T-helper 17 cell (primary cell): ENCODE results near the gene MED9. TPM values are rescaled to one million over a fixed set of nuclear protein-coding genes. Genes with fewer than 3 reads are reported as not detected.
"Not testable (repeated sequence)": the region's sequence is repeated elsewhere in the genome, so short reads cannot be mapped to it uniquely, and the experiment has no call there.

Experiments used
- ATAC-seq: fragments of 150-1000 bp; cut with Tn5 transposase; 2 replicates; pipeline ENCODE4 v1.10.0; 2021; ENCODE audit warnings: mild to moderate bottlenecking, moderate library complexity
- DNase-seq, 3 donors: peaks; one replicate each; pipeline versions ENCODE4 v3.0.0 to v3.0.0-alpha.2; 2020 to 2021
- H3K9me3 ChIP-seq: one replicate; pipeline ENCODE4 v1.7.0; 2013; ENCODE audit warnings: low read length, mild to moderate bottlenecking; ENCODE audit not compliant: control insufficient read depth, poor library complexity, severe bottlenecking
- H3K27ac Mint-ChIP-seq: one replicate; pipeline ENCODE4 v1.8.0; 2022; ENCODE audit warnings: mild to moderate bottlenecking, moderate library complexity, mixed read lengths
- H3K27me3 Mint-ChIP-seq: one replicate; pipeline ENCODE4 v1.8.0; 2022; ENCODE audit warnings: mixed read lengths
- H3K36me3 Mint-ChIP-seq: one replicate; pipeline ENCODE4 v1.8.0; 2022; ENCODE audit warnings: low read depth, mixed read lengths
- H3K4me1 Mint-ChIP-seq: one replicate; pipeline ENCODE4 v1.8.0; 2022; ENCODE audit warnings: mild to moderate bottlenecking, mixed read lengths
- H3K4me3 Mint-ChIP-seq: one replicate; pipeline ENCODE4 v1.8.0; 2022; ENCODE audit warnings: mild to moderate bottlenecking, moderate library complexity, mixed read lengths
- total RNA-seq, 4 donors: library from RNA in 2 of 4; stranded (reverse) in 2 of 4; gene quantifications; one replicate each; pipeline ENCODE4 v1.2.3 and lab custom pipeline; 2022 to 2026

MED9 gene
- total RNA-seq, 2 donors from 2014 or later: 16.5 to 24.7 TPM

GRCh38 chr17:17445296-17445924 lies 31.4 kb upstream of the MED9 start:
- Mint-ChIP-seq H3K4me3 (no peak overlapping the region), H3K27ac (no peak overlapping the region)

GRCh38 chr17:17445925-17446665 lies 30.7 kb upstream of the MED9 start:
- H3K36me3 Mint-ChIP-seq: peaks cover 2% of the 10 kb centered on the region
- ATAC-seq (no peak), DNase-seq (no peak)
- no peaks in the 10 kb centered on the region for H3K4me1 Mint-ChIP-seq
- H3K4me3 Mint-ChIP-seq: no peak overlapping the region
- H3K9me3 ChIP-seq: no peaks in the 10 kb centered on the region
- H3K27me3 Mint-ChIP-seq: peaks cover 13% of the 10 kb centered on the region
- no peak overlapping the region for H3K27ac Mint-ChIP-seq

More at GRCh38 chr17:17445296-17445924, 31.4 kb upstream of the MED9 start:
- ATAC-seq (no peak), DNase-seq (no peak)
- peaks cover 2% of the 10 kb centered on the region for H3K36me3 Mint-ChIP-seq
- H3K27me3 Mint-ChIP-seq: peaks cover 13% of the 10 kb centered on the region
- no peaks in the 10 kb centered on the region for H3K9me3 ChIP-seq
- H3K4me1 Mint-ChIP-seq: no peaks in the 10 kb centered on the region

- no peak overlapping the region for H3K27ac Mint-ChIP-seq
- H3K36me3 Mint-ChIP-seq: peaks cover 2% of the 10 kb centered on the region
- H3K4me1 Mint-ChIP-seq: no peaks in the 10 kb centered on the region
- H3K4me3 Mint-ChIP-seq: no peak overlapping the region
- ATAC-seq (no peak), DNase-seq (no peak)
- H3K27me3 Mint-ChIP-seq: peaks cover 13% of the 10 kb centered on the region
- H3K9me3 ChIP-seq: no peaks in the 10 kb centered on the region
Observed at GRCh38 chr17:17446666-17447155, 30.1 kb upstream of the MED9 start.

- H3K27me3 Mint-ChIP-seq: peaks cover 13% of the 10 kb centered on the region
- ATAC-seq: no peak
- H3K4me1 Mint-ChIP-seq: no peaks in the 10 kb centered on the region
- H3K36me3 Mint-ChIP-seq: peaks cover 2% of the 10 kb centered on the region
- DNase-seq: no peak
- no peak overlapping the region for H3K27ac Mint-ChIP-seq
- no peak overlapping the region for H3K4me3 Mint-ChIP-seq
- H3K9me3 ChIP-seq: no peaks in the 10 kb centered on the region
Observed at GRCh38 chr17:17447264-17447663, 29.5 kb upstream of the MED9 start.

- H3K27ac Mint-ChIP-seq: no peak overlapping the region
- peaks cover 13% of the 10 kb centered on the region for H3K27me3 Mint-ChIP-seq
- H3K4me3 Mint-ChIP-seq: no peak overlapping the region
- H3K4me1 Mint-ChIP-seq: no peaks in the 10 kb centered on the region
- no peaks in the 10 kb centered on the region for H3K9me3 ChIP-seq
- H3K36me3 Mint-ChIP-seq: peaks cover 2% of the 10 kb centered on the region
- DNase-seq (no peak), ATAC-seq (no peak)
Observed at GRCh38 chr17:17448076-17448475, 28.7 kb upstream of the MED9 start.

GRCh38 chr17:17448723-17449122 lies 28.1 kb upstream of the MED9 start:
- no peak for ATAC-seq
- H3K9me3 ChIP-seq: no peaks in the 10 kb centered on the region
- H3K27ac Mint-ChIP-seq: no peak overlapping the region
- peaks cover 13% of the 10 kb centered on the region for H3K27me3 Mint-ChIP-seq
- peaks cover 2% of the 10 kb centered on the region for H3K36me3 Mint-ChIP-seq
- H3K4me3 Mint-ChIP-seq: no peak overlapping the region
- no peaks in the 10 kb centered on the region for H3K4me1 Mint-ChIP-seq
- DNase-seq: no peak

- H3K36me3 Mint-ChIP-seq: no peaks in the 10 kb centered on the region
Observed at GRCh38 chr17:17453088-17453487, 23.7 kb upstream of the MED9 start.

GRCh38 chr17:17454276-17454675 lies 22.5 kb upstream of the MED9 start:
- Mint-ChIP-seq H3K4me3 (no peak overlapping the region), H3K4me1 (no peaks in the 10 kb centered on the region), H3K27ac (no peak overlapping the region), H3K36me3 (no peaks in the 10 kb centered on the region), H3K27me3 (no peaks in the 10 kb centered on the region)
- DNase-seq (no peak), ATAC-seq (no peak)
- H3K9me3 ChIP-seq: no peaks in the 10 kb centered on the region

More at GRCh38 chr17:17453088-17453487, 23.7 kb upstream of the MED9 start:
- H3K4me1 Mint-ChIP-seq: no peaks in the 10 kb centered on the region
- DNase-seq (no peak), ATAC-seq (no peak)
- H3K4me3 Mint-ChIP-seq: no peak overlapping the region
- H3K27me3 Mint-ChIP-seq: no peaks in the 10 kb centered on the region
- H3K27ac Mint-ChIP-seq: no peak overlapping the region
- no peaks in the 10 kb centered on the region for H3K9me3 ChIP-seq

- ATAC-seq, H3K27me3 Mint-ChIP-seq, H3K36me3 Mint-ChIP-seq, H3K4me3 Mint-ChIP-seq, H3K4me1 Mint-ChIP-seq, H3K27ac Mint-ChIP-seq, H3K9me3 ChIP-seq, DNase-seq: not testable (repeated sequence)
Observed at GRCh38 chr17:17454700-17455099, 22.1 kb upstream of the MED9 start.

GRCh38 chr17:17455173-17455572 lies 21.6 kb upstream of the MED9 start:
- H3K36me3 Mint-ChIP-seq: no peaks in the 10 kb centered on the region
- H3K4me3 Mint-ChIP-seq: no peak overlapping the region
- no peak overlapping the region for H3K27ac Mint-ChIP-seq
- no peaks in the 10 kb centered on the region for H3K9me3 ChIP-seq
- no peaks in the 10 kb centered on the region for H3K27me3 Mint-ChIP-seq
- DNase-seq: no peak
- ATAC-seq: no peak
- no peaks in the 10 kb centered on the region for H3K4me1 Mint-ChIP-seq

- Mint-ChIP-seq H3K27ac (no peak overlapping the region), H3K4me3 (no peak overlapping the region)
Observed at GRCh38 chr17:17456251-17456650, 20.5 kb upstream of the MED9 start.

GRCh38 chr17:17457680-17458079 lies 19.1 kb upstream of the MED9 start:
- H3K9me3 ChIP-seq: no peaks in the 10 kb centered on the region
- DNase-seq: no peak

More at GRCh38 chr17:17456251-17456650, 20.5 kb upstream of the MED9 start:
- Mint-ChIP-seq H3K27me3 (no peaks in the 10 kb centered on the region), H3K36me3 (no peaks in the 10 kb centered on the region), H3K4me1 (no peaks in the 10 kb centered on the region)
- ATAC-seq: no peak
- DNase-seq: no peak
- H3K9me3 ChIP-seq: no peaks in the 10 kb centered on the region

GRCh38 chr17:17460038-17460437 lies 16.8 kb upstream of the MED9 start:
- no peaks in the 10 kb centered on the region for H3K36me3 Mint-ChIP-seq
- peaks cover 13% of the 10 kb centered on the region for H3K27me3 Mint-ChIP-seq

More at GRCh38 chr17:17457680-17458079, 19.1 kb upstream of the MED9 start:
- no peak for ATAC-seq
- H3K4me3 Mint-ChIP-seq: no peak overlapping the region
- H3K4me1 Mint-ChIP-seq: no peaks in the 10 kb centered on the region
- no peaks in the 10 kb centered on the region for H3K27me3 Mint-ChIP-seq
- no peaks in the 10 kb centered on the region for H3K36me3 Mint-ChIP-seq
- no peak overlapping the region for H3K27ac Mint-ChIP-seq

More at GRCh38 chr17:17460038-17460437, 16.8 kb upstream of the MED9 start:
- no peaks in the 10 kb centered on the region for H3K9me3 ChIP-seq
- Mint-ChIP-seq H3K4me3 (no peak overlapping the region), H3K4me1 (no peaks in the 10 kb centered on the region), H3K27ac (no peak overlapping the region)
- DNase-seq (no peak), ATAC-seq (no peak)
